ENCODE measurements around the gene HMGN2. TPM values are rescaled to one million over a fixed set of nuclear protein-coding genes. Genes with fewer than 3 reads are reported as not detected.
A peak's percentile ranks its signal among the peaks of the same experiment; 100 is the strongest.

Gene HMGN2
- total and polyA plus RNA-seq, 2 donors (not counting 1 experiment from before 2014, with no cell fraction given) = 170 to 442 TPM

DNA sequence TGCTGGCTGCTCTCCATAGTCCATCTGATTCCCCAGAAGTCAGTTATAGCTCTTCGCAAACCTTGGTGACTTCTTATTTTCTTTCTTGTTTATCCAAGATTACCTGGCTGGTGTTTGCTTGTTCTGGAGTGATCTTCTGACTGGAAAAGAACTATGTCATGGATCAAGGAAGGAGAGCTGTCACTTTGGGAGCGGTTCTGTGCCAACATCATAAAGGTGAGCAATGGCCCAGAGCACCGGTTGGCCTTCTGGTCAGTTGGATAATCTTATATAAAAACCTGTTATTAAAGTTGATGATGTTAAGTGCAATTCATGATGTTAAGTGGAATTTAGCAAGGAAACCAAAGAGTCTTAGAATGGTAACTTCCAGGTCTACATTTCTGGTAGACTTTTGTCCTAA, 39.4 kb upstream of the HMGN2 start:
- H3K4me1 ChIP-seq (ENCODE audit: control insufficient read depth, extremely low read depth, insufficient read depth, low read length) = peaks cover 5% of the 10 kb centered on the region
- H4K20me1 ChIP-seq (ENCODE audit: control insufficient read depth, extremely low read depth, insufficient read depth, low read length) = no peaks in the 10 kb centered on the region
- no peaks in the 10 kb centered on the region for H3K36me3 ChIP-seq (ENCODE audit: control insufficient read depth, insufficient read depth, low read length)
- peak overlapping the region; percentile 97 for H2AFZ ChIP-seq (ENCODE audit: low read length)
- peaks cover 12% of the 10 kb centered on the region for H3K79me2 ChIP-seq (ENCODE audit: control insufficient read depth, insufficient read depth, low read length)
- no peaks in the 10 kb centered on the region for H3K27me3 ChIP-seq (ENCODE audit: control insufficient read depth, insufficient read depth, low read length)
- peak overlapping the region; percentile 84 to 100 (median 93) for H3K4me3 ChIP-seq (replicated peaks in 1 of 4; ENCODE audit: control extremely low read depth in 1 of 4, insufficient read depth in 1 of 4, low read depth in 3 of 4, low read length in 4 of 4)
- no peaks in the 10 kb centered on the region for H3K9me3 ChIP-seq (ENCODE audit: control insufficient read depth, insufficient read depth, low read depth, low read length)
- peak overlapping the region; percentile 89 for H3K27ac ChIP-seq (ENCODE audit: insufficient read depth, low read length)
- H3K4me2 ChIP-seq (ENCODE audit: extremely low read depth, insufficient read depth, low read length) = peak overlapping the region; percentile 99
- DNase-seq (ENCODE audit: low read depth in 2 of 2) = peak in 1 of 2 donors; percentile 2
- H3K9ac ChIP-seq (ENCODE audit: insufficient read depth, low read length) = peak overlapping the region; percentile 78
- TF ChIP-seq, protein P1, sequence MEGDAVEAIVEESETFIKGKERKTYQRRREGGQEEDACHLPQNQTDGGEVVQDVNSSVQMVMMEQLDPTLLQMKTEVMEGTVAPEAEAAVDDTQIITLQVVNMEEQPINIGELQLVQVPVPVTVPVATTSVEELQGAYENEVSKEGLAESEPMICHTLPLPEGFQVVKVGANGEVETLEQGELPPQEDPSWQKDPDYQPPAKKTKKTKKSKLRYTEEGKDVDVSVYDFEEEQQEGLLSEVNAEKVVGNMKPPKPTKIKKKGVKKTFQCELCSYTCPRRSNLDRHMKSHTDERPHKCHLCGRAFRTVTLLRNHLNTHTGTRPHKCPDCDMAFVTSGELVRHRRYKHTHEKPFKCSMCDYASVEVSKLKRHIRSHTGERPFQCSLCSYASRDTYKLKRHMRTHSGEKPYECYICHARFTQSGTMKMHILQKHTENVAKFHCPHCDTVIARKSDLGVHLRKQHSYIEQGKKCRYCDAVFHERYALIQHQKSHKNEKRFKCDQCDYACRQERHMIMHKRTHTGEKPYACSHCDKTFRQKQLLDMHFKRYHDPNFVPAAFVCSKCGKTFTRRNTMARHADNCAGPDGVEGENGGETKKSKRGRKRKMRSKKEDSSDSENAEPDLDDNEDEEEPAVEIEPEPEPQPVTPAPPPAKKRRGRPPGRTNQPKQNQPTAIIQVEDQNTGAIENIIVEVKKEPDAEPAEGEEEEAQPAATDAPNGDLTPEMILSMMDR (conservative IDR thresholded peaks at IDR 0.05 in 1 of 2, IDR thresholded peaks at IDR 0.05 in 1 of 2; ENCODE audit: low read depth in 1 of 2, low read length in 2 of 2) = no peak
- no peak for TF ChIP-seq EZH2 (IDR thresholded peaks at IDR 0.05; ENCODE audit: low read length, missing control alignments)

DNA sequence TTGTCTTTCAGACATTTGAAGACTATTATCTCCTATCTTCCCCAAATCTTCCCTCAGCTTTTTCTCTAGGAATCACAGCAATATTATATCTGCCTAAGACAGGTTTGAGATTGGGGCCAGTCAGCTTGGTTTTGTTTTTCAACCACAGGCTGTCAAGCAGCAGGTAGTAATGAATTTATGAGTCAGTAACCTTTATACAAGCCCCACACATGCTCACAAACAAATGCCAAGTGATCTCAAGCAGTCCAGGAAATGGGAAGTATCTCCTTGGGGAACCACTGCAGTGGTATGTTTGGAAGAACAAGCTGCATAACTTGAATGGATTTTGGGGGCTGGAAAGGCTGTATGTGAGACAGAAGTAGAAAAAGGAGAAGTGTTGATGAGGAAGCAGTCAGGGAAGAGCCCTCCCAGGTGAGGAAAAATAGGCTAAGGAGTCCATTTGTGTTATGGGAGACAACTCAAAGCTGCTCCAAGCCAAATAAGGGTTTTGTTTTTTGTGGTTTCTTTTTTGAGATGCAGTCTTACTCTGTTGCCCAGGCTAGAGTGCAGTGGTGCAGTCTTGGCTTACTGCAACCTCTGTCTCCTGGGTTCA, 38.0 kb upstream of the HMGN2 start:
- Histone ChIP-seq H4K20me1 (ENCODE audit: control insufficient read depth, extremely low read depth, insufficient read depth, low read length) (no peaks in the 10 kb centered on the region), H3K27me3 (ENCODE audit: control insufficient read depth, insufficient read depth, low read length) (no peaks in the 10 kb centered on the region), H3K79me2 (ENCODE audit: control insufficient read depth, insufficient read depth, low read length) (peaks cover 12% of the 10 kb centered on the region), H3K9ac (ENCODE audit: insufficient read depth, low read length) (no peak overlapping the region), H3K4me1 (ENCODE audit: control insufficient read depth, extremely low read depth, insufficient read depth, low read length) (peaks cover 5% of the 10 kb centered on the region), H3K36me3 (ENCODE audit: control insufficient read depth, insufficient read depth, low read length) (peaks cover 5% of the 10 kb centered on the region), H3K9me3 (ENCODE audit: control insufficient read depth, insufficient read depth, low read depth, low read length) (no peaks in the 10 kb centered on the region), H2AFZ (ENCODE audit: low read length) (no peak overlapping the region), H3K27ac (ENCODE audit: insufficient read depth, low read length) (no peak overlapping the region), H3K4me2 (ENCODE audit: extremely low read depth, insufficient read depth, low read length) (no peak overlapping the region), H3K4me3 (replicated peaks in 1 of 4; ENCODE audit: control extremely low read depth in 1 of 4, insufficient read depth in 1 of 4, low read depth in 3 of 4, low read length in 4 of 4) (no peak overlapping the region)
- TF ChIP-seq, protein P1 (conservative IDR thresholded peaks at IDR 0.05 in 1 of 2, IDR thresholded peaks at IDR 0.05 in 1 of 2; ENCODE audit: low read depth in 1 of 2, low read length in 2 of 2) = no peak
- no peak for TF ChIP-seq EZH2 (IDR thresholded peaks at IDR 0.05; ENCODE audit: low read length, missing control alignments)
- DNase-seq (ENCODE audit: low read depth in 2 of 2) = peak in 1 of 2 donors; percentile 27

GRCh38 chr1:26438041-26438440, 34.2 kb upstream of the HMGN2 start:
- peaks cover 13% of the 10 kb centered on the region for H3K36me3 ChIP-seq (ENCODE audit: control insufficient read depth, insufficient read depth, low read length)
- H3K79me2 ChIP-seq (ENCODE audit: control insufficient read depth, insufficient read depth, low read length) = peaks cover 4% of the 10 kb centered on the region
- peaks cover 4% of the 10 kb centered on the region for H3K4me1 ChIP-seq (ENCODE audit: control insufficient read depth, extremely low read depth, insufficient read depth, low read length)
- no peaks in the 10 kb centered on the region for H3K27me3 ChIP-seq (ENCODE audit: control insufficient read depth, insufficient read depth, low read length)
- H3K27ac ChIP-seq (ENCODE audit: insufficient read depth, low read length) = no peak overlapping the region
- H2AFZ ChIP-seq (ENCODE audit: low read length) = no peak overlapping the region
- no peaks in the 10 kb centered on the region for H4K20me1 ChIP-seq (ENCODE audit: control insufficient read depth, extremely low read depth, insufficient read depth, low read length)
- no peak for DNase-seq (ENCODE audit: low read depth in 2 of 2)
- TF ChIP-seq, protein P1 (conservative IDR thresholded peaks at IDR 0.05 in 1 of 2, IDR thresholded peaks at IDR 0.05 in 1 of 2; ENCODE audit: low read depth in 1 of 2, low read length in 2 of 2) = no peak
- no peak for TF ChIP-seq EZH2 (IDR thresholded peaks at IDR 0.05; ENCODE audit: low read length, missing control alignments)
- H3K9ac ChIP-seq (ENCODE audit: insufficient read depth, low read length) = no peak overlapping the region
- no peak overlapping the region for H3K4me2 ChIP-seq (ENCODE audit: extremely low read depth, insufficient read depth, low read length)
- no peaks in the 10 kb centered on the region for H3K9me3 ChIP-seq (ENCODE audit: control insufficient read depth, insufficient read depth, low read depth, low read length)
- H3K4me3 ChIP-seq (replicated peaks in 1 of 4; ENCODE audit: control extremely low read depth in 1 of 4, insufficient read depth in 1 of 4, low read depth in 3 of 4, low read length in 4 of 4) = no peak overlapping the region
